Stimulated activated CD8-positive, alpha-beta memory T cell treated with anti-CD3 and anti-CD28 coated beads, Interleukin-15, amount 100 ng/mL, for 24 hours (primary cell): ENCODE results near the gene SNX2.
"Not testable (repeated sequence)": the region's sequence is repeated elsewhere in the genome, so short reads cannot be mapped to it uniquely, and the experiment has no call there.

Experiments used
- DNase-seq: peaks from one replicate; pipeline ENCODE4 v3.0.0-alpha.2; 2020; ENCODE audit warnings: low read depth

The SNX2 gene

DNA sequence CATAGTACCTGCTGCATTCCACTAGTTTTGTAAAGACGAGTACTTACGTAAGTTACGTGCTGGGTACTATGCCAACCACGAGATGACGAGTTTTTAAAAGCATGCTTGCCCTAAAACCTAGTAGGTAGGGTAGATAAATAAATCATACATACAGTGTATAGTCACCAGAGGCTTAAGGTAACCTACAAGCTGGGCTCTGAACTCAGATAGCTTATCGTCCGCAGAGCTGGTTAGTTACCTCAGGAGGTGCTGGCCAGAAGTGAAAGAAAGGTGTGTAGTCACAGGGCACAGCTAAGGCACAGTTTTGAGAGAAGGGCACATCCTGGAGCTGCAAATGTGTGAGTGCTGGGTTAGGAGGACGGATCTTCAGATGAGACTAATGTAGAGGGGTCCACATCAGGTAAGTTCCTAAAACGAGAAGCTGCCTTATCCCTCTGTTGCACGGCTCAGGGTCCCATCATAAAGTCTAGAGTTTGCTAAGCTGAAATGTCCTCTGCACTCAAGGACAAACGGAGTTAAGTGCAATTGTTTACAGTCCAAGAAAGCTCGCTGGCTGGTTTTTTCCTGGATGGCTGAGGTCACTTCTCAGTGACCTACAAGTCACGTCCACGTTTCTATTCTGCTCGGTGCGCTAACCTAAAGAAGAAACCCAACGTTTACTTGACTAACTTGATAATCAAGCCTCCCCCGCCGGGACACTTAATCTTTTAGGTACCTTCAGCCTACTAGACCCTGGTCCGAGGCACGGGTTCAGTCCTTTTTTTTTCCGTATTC, 69.4 kb downstream of the SNX2 start:
- no peak for DNase-seq

DNA sequence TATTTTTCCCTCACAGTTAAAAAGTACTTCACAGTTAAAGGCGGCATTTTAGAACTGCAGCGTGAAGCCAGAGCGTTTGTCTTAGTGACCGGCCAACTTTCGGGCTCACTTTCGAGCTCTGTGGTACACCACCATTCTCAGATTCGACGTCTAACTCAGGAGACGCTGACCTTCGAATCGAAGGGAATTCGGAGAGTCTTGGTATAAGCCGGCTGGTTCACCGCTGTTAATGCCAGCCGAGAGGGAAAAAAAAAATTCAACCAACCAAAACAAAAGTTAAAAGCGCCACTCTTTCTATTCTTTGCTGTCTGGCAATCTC, 70.0 kb downstream of the SNX2 start:
- DNase-seq, result no peak

DNA sequence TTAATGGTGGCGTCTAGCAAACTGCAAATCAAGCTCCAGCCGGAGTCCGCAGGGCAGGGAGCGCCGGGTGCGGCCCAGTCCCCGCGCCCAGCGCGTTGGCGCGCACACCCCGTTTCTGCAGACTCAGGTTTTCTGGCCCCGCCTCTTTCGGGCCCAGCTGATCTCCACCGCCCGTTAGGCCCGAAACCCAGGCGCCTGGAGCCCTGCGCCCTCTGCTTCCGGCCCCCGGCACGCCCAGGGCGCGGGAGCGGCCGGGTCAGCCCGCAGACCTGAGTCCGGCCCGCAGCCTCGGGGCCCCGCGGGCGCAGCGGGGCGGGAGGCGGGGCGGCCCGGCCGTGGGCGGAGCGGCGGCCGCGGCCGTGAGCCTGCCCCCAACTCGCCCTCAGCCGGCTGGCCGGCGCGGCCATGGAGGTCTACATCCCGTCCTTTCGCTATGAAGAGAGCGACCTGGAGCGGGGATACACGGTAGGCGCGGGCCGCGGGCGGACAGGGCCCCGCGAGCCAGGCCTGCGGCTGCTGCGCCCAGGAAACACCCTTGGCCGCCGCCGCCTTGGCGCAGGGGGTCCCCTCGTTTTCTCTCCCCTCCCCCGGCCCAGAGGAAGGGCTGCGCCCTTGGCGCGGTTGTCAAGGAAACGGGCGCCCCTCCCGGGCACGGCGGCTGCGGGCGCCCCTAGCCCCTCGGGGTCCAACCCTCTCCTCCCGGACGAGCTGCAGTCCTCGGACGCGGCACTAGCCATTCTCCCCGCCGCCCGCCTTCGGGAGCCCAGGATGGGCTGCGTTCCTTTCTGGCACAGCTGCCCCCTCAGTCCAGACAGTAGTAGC, 70.6 kb downstream of the SNX2 start, which contains the start of gene SNX24:
Gene SNX24, plus strand, starts transcription at position 385 of the 822 bp plus-strand sequence. Its CDS starts 21 bp downstream, at position 406.
- peak; percentile 45 for DNase-seq

DNA sequence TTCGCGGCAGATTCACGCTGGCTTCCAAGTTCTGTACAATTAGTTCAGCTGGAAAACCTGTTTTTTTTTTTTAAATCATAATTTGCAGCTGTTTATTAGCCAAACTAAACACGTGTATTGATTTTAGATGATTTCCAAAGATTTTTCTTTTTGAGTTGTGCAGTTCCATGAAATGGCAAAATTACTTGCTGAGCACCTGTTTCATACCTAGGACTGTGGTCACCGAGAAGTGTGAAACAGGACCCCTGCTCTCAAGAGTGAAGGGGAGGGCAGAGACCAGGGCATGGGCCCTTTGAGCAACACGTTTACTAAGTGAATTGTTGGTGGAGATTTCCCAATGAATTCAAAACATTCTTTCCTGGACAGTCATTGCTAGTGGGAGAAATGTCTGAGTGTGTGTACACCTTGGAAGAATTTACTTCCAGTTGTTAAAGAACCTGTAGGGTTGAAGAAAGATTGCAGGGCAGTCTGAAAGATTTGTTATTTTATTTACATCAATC, 71.2 kb downstream of the SNX2 start:
- no peak for DNase-seq

DNA sequence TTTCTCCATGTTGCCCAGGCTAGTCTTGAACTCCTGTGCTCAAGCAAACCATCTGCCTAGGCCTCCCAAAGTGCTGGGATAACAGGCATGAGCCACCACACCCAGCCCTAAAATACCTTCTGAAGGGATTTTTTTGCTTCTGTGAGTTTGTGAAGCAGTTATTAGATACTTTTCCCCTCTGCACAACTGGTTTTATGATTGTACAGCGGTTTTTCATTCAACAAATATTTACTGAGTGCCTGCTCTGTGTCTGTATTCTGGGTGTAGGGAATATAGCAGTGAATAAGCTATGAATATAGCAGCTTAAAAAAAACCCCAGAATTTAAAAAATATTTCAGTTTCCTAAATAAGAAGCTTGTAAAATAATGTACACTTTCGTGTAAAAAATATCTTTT, 72.8 kb downstream of the SNX2 start:
- DNase-seq, result no peak

DNA sequence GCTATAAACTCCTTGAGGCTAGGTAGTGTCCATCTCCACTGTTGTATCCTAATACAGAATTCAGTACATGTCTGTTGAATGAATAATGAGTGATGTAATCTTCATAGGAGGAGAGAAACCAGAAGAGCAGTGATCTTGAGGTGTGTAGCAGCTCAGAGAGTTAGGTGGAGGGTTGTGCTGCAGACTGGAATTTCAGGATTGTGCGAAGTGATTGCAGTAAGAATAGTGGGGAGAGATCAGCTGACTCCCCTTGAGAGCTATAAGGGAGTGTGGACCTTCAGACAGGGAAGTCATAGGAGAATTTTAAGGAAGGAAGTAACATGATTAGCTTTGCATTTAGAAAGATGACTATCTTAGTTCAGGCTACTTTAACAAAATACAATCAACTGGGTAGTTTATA, 74.9 kb downstream of the SNX2 start:
- no peak for DNase-seq

DNA sequence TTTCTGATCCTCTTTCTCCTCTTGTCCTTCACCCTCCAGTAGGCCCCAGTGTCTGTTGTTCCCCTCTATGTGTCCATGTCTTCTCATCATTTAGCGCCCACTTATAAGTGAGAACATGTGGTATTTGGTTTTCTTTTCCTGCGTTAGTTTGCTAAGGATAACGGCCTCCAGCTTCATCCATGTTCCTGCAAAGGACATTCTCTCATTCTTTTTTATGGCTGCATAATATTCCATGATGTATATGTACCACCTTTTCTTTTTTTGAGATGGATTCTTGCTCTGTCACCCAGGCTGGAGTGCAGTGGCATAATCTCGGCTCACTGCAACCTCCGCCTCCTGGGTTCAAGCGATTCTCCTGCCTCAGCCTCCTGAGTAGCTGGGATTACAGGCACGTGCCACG, 82.7 kb downstream of the SNX2 start:
- DNase-seq, result not testable (repeated sequence)

DNA sequence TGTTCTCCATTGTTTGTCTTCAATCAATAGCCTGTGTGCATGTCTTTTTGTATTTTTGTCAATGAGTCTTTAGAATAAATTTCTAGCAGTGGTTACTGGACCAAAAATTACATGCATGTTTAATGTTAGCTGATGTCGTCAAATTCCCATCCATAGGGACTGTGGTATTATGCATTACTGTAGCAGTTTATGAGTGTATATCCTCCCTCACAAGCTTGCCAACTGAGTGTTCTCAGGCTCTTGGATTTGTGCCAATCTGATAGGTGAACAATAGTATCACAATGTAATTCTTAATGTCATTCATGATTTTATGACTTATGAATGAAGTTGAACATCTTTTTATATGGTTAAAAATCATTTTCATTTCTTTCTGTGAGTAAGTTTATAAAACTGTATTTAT, 83.6 kb downstream of the SNX2 start:
- no peak for DNase-seq

DNA sequence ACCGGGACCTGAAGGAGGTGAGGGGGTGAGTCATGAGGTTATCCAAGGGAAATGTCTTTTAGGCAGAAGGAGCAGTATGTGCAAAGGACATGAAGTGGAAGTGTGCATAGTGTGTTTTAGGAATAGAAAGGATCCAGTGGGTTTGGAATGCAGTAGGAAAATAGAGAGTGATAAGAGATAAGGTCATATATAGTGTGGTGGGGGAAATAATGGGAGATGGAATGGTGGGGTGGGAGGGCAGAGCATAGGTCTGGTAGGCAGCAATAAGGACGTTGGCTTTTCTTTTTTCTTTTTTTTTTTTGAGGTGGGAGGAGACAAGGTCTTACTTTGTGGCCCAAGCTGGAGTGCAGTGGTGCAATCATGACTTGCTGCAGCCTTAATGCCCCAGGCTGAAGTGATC, 88.4 kb downstream of the SNX2 start:
- DNase-seq, result no peak

DNA sequence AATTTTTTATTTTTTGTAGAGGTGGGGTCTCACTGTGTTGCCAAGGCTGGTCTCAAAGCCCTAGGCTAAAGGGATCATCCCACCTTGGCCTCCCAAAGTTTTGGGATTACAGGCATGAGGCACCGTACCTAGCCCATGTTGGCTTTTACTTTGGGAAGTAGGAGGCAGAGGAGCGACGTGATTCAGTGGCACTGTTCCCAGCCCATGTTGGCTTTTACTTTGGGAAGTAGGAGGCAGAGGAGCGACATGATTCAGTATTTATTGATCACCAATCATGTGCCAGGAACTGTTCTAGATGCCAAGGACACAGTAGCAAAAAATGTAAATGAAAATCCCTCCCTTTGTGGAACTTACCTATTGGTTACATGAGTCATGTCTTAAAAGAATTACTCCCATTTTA, 88.8 kb downstream of the SNX2 start:
- DNase-seq, result no peak

DNA sequence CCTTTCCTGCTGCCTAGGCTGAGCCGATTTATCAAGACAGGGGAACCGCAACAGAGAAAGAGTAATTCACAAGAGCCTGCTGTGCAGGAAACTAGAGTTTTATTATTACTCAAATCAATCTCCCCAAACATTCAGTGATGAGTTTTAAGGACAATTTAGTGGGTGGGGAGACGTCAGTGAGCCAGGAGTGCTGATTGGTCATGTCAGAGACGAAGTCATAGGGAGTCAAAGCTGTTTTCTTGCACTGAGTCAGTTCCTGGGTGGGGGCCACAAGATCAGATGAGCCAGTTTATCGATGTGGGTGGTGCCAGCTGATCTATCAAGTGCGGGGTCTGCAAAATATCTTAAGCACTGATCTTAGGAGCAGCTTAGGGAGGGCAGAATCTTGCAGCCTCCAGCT, 89.5 kb downstream of the SNX2 start:
- no peak for DNase-seq

DNA sequence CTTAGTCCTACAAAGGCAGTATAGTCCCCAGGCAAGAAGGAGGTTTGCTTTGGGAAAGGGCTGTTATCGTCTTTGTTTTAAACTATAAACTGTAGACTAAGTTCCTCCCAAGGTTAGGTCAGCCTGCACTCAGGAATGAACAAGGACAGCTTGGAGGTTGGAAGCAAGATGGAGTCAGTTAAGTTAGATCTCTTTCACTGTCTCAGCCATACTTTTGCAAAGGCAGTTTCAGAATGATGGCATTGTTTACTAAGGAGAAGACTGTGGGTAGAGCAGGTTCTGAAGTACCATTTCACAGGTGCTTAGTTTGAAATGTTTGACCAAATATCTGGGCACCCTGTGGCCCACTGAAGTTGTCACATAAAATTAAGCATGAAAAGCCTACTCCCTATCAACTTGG, 90.0 kb downstream of the SNX2 start:
- no peak for DNase-seq

DNA sequence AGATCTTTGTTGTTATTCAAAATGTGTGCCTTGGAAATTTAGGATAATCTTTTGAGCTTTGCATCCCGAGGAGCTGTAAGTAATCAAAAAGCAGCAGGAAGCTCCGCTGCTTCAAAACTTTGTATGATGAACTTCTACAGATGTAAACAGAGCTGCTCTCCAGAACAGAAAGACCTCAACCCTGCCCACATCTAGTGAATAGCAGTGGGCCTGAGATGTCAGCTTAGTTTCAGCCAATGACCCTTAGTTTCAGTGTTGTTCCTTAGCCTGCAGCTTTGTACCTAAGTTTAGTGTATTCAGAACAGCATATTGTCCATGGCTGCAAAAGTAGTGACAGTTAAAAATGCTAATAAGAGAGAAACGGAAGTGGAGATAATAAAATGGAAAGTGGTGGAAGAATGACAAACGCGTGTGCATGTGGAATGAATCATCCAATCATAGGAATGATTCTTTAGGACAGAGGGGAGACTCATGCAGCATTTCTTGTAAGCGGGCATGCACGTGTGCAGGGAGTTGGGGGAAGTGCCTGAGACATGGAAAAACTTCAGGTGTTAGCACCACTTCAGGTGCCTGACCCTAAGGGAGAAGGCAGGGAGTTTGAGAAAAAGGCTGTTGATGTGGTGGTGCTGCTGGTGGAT, 95.5 kb downstream of the SNX2 start:
- no peak for DNase-seq

DNA sequence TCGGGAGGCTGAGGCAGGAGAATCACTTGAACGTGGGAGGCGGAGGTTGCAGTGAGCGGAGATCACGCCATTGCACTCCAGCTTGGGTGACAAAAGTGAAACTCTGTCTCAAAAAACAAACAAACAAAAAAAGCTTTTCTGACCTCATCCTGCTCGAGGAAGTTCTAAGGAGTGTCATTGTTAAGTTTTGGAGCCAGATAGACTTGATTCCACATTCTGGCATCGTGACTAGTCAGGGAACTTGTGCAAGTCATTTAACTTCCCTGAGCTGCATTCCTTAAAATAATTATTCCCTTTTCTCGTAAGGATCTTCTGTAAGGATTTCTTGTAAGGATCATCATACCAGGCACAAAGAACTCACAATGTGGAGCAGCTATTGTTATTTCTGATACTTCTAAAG, 96.8 kb downstream of the SNX2 start:
- no peak for DNase-seq

DNA sequence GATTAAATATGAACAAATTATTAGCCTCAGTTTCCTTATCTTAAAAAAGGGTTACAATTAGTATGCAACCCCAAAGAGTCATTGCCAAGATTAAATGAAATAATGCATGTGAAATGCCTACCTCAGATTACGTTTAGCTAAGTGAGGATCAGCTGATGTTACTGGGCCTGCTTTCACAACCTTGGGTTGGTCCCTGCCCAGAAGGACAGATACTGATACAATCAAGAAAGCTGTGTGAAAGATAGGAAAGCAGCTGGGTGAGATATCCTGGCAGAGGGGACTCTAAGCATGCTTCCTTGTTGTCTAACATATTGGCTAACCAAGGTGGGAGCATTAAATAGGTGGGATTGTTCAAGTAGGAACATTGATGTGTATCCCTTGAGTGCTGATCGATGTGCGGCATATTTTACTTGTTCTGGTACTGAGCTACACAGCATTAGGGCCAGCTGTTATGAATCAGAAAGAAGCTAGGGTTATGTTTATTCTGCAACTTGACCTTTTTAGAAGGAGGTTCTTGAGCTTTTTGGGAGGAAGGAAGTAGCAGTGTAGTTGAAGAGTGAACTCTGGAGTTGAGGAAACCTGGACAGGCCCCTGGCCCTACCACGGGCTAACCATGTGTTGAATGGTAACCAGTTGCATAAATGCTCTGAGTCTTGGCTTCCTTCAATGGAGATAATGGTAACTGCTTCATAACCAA, 99.4 kb downstream of the SNX2 start:
- no peak for DNase-seq

DNA sequence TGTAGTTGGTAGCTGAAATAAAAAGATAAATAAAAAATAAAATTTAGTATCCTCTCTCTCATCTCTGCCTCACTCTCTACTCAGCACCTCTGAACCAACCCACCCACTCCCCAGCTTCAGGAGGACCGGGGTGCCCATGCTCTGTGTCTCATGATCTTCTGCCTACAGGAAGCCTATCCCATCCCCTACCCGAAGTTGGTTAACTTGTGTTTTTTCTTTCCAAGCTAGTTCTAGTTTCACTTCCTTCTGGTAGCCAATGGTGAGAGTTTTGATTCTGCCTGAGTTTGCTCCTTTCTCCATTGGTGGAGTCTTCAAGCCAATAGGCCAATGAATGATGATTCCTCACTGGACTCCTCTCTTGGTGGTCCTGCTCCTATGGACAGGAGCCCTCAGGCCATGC, 102.6 kb downstream of the SNX2 start:
- DNase-seq, result no peak

DNA sequence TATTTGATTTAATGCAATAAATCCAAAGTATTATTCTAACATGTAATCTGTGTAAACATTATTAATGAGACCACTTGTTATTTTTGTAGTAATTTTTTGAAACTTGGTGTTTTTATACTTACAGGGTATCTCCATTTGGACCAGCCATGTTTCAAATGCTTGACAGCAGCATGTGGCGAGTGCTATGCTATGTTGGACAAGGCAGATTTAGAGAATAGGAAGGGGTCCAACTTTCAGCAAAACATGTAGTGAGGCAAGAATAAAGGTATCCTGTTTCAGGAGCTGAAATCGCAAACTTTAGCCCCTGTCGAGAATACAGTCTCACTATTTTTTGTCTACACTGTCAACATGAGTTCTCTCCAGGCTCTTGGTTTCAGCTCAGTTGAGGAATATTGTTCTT, 104.2 kb downstream of the SNX2 start:
- no peak for DNase-seq
